NT2/D1 (cell line): Measurements from ENCODE around the gene HPN.

Experiments used
- SUZ12 ChIP-seq: IDR thresholded peaks from 2 replicates; pipeline ENCODE4 v1.6.1; 2011; ENCODE audit not compliant: insufficient read length, insufficient read depth; ENCODE audit errors: extremely low read depth
- YY1 ChIP-seq: IDR thresholded peaks from 2 replicates; pipeline ENCODE4 v1.6.1; 2011; ENCODE audit not compliant: insufficient read length, insufficient read depth
- ZNF274 ChIP-seq: IDR thresholded peaks from 2 replicates; pipeline ENCODE4 v1.6.1; 2011; ENCODE audit warnings: mild to moderate bottlenecking, low read depth, low read length

GRCh38 chr19:35038623-35039512, 2.7 kb upstream of the HPN start:
- TF ChIP-seq ZNF274: no peak
- no peak for TF ChIP-seq YY1
- TF ChIP-seq SUZ12: no peak
